GM21737 (cell line): Measurements from ENCODE around the gene GPR161.

Source experiments
- ATAC-seq: cut with Tn5 transposase; IDR thresholded peaks from one replicate; pipeline ENCODE4 v1.9.1; 2021; ENCODE audit warnings: mild to moderate bottlenecking, moderate library complexity; ENCODE audit not compliant: unreplicated experiment

The GPR161 gene

GRCh38 chr1:168150283-168150682 lies 13.6 kb upstream of the GPR161 start:
- no peak for ATAC-seq

- ATAC-seq, result peak; percentile 78
Measured at GRCh38 chr1:168148916-168149315, 12.2 kb upstream of the GPR161 start.

GRCh38 chr1:168146626-168147025 lies 9.9 kb upstream of the GPR161 start:
- no peak for ATAC-seq

DNA sequence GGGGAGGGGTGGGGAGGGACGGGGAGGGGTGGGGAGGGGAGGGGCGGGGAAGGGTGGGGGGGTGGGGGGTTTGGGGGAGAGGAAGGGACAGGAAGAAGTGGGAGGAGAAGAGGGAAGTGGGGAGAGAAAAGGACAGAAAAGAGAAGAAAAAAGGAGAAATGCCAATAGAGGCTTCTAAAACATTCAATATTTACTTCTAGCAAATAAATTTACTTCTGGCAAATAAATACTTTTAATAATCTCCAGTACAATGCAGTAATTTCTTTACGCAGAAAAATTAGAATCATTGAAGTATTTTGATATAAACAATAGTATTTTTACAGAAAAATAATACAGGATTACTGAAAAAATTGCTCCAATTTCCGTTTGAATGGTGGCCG lies 9.4 kb upstream of the GPR161 start:
- ATAC-seq, result no peak

- ATAC-seq, result peak; percentile 87
Measured at GRCh38 chr1:168145184-168146159, 8.7 kb upstream of the GPR161 start.

GRCh38 chr1:168141871-168142385 lies 5.2 kb upstream of the GPR161 start:
- no peak for ATAC-seq

DNA sequence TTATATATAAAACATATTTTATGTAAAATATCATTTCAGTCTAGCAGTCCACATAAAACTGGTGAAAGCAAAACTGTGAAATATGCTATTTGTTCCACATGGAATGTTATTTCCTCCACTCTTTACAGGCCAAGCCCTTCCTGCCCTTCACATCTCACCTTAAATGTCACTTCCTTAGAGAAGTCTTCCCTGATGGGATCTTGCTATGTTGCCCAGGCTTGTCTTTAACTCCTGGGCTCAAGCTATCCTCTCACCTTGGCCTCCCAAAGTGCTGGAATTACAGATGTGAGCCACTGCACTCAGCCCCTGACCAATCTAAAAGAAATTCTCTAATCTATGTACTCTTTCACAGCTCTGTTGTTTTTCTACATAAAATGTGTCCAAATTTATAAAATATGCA lies 2.3 kb upstream of the GPR161 start:
- ATAC-seq, result no peak

- no peak for ATAC-seq
Measured at GRCh38 chr1:168138134-168138533, 1.4 kb upstream of the GPR161 start.

DNA sequence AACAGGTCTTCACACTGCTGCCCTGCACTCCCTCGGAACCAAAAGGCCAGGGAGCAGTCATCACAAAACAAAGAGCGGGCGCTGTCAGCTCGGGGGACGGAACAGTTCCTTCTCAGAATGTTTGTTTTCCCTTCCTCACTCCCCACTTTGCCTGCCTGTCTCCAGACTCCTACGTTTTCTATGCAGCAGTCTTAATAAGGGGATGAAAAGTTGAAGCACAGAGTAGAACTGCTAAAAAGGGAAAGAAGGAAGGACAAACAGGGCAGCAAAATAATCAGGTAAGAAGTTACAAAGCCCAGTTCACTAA lies 738 bp upstream of the GPR161 start:
- no peak for ATAC-seq

DNA sequence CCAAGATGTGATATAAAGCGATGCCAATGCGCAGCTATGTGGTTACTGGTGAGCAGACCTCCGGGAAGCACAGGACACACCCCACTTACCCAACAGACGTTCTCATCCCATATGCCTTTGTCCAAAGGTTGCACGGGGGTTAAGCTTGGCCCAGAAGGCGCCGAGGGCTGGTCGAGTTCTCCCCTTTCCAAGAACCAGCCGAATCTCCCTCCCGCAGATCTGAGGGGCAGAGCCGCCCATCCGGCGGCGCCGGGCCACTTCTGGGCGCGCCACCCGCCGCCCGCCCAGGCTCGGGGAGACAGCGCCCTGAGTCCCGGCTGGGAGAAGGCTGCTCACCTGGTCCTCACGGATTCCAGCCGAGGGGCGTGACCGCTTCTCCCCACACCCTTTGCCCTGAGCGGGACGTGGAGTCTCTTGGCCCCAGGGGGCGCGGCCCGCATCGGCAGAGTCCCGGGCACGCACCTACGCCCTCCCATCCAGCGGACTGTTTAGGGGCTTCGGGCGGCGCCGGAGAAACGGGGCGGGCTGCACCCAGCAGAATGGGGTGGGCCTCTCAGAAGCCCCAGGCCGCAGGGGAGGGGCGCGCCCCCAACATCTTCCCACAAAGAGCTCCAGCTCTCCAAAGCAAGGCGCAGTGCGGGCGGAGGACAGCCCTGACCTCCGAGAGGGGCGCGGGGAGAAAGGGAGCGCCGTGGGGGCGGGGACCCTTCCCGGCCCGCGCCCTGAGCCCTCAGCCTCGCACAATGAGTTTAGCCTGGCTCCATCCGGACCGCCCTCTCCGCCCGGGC lies 615 bp downstream of the GPR161 start:
- ATAC-seq, result no peak

DNA sequence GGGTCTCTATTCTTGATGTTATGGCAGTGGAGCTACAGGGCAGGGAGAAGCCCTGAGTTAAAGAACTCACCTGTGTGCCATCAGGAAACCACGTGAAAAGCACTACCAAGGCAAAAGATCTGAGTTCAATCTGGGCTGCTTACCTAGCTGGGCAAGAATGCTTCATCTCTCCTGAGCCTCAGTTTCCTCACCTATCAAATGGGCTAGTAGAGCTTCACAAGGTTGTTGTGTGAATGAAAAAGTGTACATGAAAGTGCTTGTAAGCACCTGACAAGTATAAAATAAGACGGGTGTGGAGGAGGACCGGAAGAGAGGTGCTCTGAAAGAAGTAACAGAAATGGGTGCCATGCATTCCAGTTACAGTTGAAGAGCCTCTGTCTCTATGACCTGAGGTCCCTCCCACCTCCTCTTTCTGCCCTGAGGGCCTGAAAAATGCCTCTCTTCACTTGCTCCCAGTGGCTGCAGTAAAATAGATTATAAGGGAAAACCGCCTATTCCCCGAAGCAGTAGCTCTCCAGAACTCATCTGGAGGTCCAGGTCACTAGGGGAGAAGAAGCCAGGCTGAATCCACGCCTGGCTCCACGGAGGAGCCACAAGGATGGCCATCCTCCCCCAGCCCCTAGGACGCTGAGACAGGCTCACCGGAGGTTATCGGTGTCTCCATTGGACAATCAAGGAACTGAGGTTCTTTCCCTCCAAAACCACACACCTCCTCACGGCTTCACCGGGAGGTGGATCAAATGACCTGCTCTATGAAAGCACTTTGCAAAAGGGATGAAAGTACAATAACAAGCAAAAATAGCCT lies 1.4 kb downstream of the GPR161 start:
- ATAC-seq, result no peak

- ATAC-seq, result no peak
Measured at GRCh38 chr1:168134642-168135041, 2.1 kb downstream of the GPR161 start.

- no peak for ATAC-seq
Measured at GRCh38 chr1:168134132-168134531, 2.6 kb downstream of the GPR161 start.

- no peak for ATAC-seq
Measured at GRCh38 chr1:168129933-168130332, 6.8 kb downstream of the GPR161 start.

DNA sequence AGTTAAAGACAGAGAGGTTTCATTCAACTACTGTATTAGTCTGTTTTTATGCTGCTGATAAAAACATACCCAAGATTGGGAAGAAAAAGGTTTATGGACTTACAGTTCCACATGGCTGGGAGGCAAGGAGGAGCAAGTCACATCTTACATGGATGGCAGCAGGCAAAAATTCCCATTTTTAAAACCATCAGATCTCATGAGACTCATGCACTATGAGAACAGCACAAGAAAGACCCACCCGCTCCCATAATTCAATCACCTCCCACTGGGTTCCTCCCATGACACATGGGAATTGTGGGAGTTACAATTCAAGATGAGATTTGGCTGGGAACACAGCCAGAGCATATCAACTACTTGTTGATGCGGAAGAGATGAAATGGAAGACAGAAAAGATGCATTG lies 9.2 kb downstream of the GPR161 start:
- ATAC-seq, result no peak

- ATAC-seq, result no peak
Measured at GRCh38 chr1:168125051-168125450, 11.7 kb downstream of the GPR161 start.

DNA sequence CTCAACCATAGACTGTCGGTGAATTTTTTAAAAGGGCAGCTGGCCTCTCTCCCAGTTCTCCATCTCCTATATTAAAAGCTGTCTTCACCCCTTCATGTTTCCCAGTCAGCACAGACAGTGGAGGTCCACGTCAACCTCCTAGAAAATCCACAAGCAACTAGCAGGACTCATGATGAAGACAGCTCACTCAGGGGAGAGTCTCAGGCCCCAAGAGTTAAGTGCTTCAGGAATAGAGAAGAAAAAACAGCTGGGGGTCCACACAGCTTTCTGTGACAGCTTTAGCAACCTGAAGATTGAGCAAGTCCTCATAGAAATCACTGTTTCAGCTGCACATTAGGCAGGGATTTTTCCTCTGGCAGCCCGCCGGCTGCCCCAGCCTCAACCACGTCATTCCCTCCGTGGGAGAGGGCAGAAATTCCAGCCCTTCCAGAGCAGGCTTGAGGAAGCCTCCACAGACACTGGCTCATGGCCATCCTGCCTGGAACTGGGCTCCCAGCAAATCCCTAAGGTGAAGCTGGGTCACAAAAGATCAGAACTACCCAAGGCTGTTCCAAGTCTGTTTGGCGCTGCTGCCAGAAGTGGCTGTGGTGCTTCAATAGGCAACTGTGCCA lies 15.2 kb downstream of the GPR161 start:
- no peak for ATAC-seq

- no peak for ATAC-seq
Measured at GRCh38 chr1:168119750-168120149, 17.0 kb downstream of the GPR161 start.

DNA sequence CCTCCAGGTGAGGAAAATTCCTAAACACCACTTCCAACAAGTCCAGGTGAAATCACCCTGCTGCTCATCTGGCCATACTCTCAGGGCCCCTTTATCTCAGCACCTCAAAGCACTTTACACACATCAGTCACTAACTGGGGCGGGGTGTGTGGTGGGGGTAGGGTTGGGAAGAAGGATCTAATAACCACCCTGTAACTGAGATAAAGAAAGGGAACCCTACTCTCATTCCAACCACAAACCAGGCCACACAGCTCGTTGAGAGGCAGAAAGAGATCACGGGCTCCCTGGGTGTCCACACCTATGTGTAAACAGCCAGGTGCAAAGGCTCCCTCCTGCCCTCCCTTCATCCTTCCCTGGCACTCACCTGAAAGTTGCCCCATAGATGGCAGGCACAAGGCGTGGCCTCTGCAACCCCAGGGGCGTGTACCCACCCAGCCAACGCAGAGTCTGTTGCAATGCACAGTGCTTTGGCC lies 20.4 kb downstream of the GPR161 start:
- ATAC-seq, result no peak

GRCh38 chr1:168114845-168115244 lies 21.9 kb downstream of the GPR161 start:
- ATAC-seq, result no peak
